Activated CD8-positive, alpha-beta memory T cell treated with anti-CD3 and anti-CD28 coated beads for 36 hours (primary cell): Measurements from ENCODE around the gene NT5C1A. TPM values are rescaled to one million over a fixed set of nuclear protein-coding genes. Genes with fewer than 3 reads are reported as not detected.

Experiments used
- CTCF ChIA-PET: fragments of 350-600 bp; sonication (Branson Sonifier 250); formaldehyde crosslinking; loops from one replicate; lab custom pipeline; 2021; ENCODE audit warnings: antibody characterized with exemption; lab: Charles Lee
- POLR2A ChIA-PET: fragments of 350-600 bp; sonication (Branson Sonifier 250); formaldehyde crosslinking; loops from one replicate; lab custom pipeline; 2021; ENCODE audit warnings: antibody characterized with exemption; lab: Charles Lee
- total RNA-seq, 2 experiments: library from RNA; stranded (reverse); gene quantifications; one replicate each; pipeline ENCODE4 v1.2.3, GENCODE V29; 2021

The NT5C1A gene
- total RNA-seq, 2 experiments from 2014 or later = not detected

DNA sequence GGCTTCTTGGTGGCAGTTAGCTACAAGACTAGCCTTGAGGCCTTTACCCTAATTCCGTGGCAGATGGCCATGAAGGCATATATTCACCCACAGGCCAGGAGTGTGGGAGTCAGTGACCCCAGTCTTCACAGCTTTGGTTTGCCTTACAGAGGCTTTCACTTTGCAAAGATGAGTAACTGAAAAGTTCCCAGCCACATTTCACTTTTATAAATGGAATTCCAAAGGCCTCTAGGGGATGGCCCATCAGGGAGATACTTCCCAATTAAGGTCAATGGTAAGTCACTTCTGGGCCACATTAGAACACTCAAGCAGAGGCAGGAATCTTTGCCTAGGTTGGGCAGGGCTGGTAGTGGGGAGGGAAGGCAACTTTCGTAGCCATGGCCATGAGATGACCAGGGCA is 19.4 kb downstream of the NT5C1A start:
- CTCF ChIA-PET = interaction anchor here (0.9 to 3.2 kb wide), 5 partner anchors 8 to 48 kb away, joined by 3 to 24 read pairs (median 3); no protein-coding TSS in a partner anchor
- POLR2A ChIA-PET = interaction anchor here (0.6 kb wide), 1 partner anchor 17 kb away, joined by 10 read pairs; no protein-coding TSS in a partner anchor

DNA sequence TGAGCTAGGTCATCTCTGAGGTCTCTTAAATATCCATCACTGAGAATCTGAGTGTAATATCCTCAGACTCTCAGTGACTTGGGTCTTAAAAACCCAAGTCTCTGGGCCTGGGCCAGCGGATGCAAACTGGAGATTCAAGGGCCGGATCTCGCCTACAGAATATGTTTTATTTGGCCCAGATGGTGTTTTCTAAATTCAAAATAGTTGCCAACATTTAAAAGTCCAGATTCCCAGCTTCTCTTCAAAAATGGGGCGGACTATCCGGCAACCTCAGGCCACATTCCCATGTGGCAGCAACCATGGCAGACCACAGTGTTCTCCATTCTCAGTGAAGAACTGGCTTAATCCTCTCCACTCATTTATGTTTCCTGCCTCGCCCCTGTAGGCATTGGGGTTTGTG is 19.8 kb downstream of the NT5C1A start:
- ChIA-PET CTCF (interaction anchor here (0.9 to 3.2 kb wide), 5 partner anchors 9 to 48 kb away, joined by 3 to 24 read pairs (median 3); no protein-coding TSS in a partner anchor), POLR2A (interaction anchor here (0.6 kb wide), 1 partner anchor 18 kb away, joined by 10 read pairs; no protein-coding TSS in a partner anchor)

DNA sequence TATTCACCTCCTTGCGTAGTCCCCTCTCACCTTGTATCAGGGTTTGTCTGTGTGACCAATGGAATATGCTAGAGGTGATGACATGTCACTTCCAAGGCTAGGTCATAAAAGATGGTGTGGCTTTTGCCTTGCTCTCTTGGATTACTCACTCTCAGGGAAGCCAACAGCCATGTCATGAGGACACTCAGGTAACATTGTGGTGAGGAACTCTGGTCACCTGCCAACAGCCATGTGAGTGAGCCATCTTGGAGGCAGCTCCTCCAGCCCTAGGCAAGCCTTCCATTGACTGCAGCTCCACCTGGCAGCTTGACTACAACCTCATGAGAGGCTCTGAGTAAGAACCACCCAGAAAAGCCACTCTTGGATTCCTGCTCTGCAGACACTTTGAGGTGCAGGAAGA is 21.5 kb downstream of the NT5C1A start:
- POLR2A ChIA-PET = no interaction called here
- CTCF ChIA-PET = no interaction called here

DNA sequence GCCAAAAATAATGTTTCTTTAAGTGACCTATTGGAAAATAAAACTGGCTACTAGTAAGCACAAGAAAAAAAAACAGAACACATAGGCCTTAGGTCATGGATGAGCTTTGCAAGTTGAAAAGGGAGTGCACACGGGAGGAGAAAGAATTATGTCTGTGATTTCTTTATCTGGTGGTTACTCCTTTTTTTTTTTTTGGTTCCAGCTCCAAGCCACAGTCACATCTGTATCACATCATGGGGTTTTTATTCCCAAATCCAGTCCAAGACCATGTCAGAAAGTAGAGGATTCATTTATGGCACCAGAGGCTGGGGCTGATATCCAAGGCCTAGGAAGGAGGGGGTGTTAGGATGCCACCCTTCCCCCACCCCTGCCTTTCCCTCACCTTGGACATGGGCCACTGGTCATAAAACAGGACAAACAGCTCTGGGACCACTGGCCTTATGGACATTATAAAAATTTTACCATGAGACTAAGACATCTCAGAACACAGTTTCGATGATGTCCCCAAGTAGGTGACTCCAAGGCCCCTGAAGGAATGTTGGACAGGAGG is 22.2 kb downstream of the NT5C1A start:
- ChIA-PET POLR2A (no interaction called here), CTCF (no interaction called here)

DNA sequence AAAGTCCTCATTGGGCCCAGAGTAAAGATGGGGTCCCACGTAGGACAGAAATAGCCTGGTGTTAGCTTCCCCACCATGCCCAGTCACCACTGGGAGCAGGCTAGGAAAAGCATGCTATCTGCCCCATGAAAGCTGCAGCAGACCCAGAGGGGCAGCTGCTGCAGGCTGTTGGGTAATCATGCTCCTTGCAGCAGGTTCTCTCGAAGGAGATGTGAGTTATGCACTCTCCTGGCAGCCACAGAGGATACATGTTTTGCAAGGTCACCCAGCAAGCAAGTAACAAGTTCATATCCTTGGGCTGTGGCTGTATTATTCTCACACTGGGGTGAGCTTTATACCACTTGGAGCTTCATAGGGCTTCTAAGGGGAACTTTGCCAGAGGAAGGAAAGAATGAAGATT is 23.4 kb downstream of the NT5C1A start:
- ChIA-PET POLR2A (no interaction called here), CTCF (interaction anchor here (0.6 to 2.4 kb wide), 5 partner anchors 10 to 151 kb away, joined by 3 to 18 read pairs (median 5); no protein-coding TSS in a partner anchor)

DNA sequence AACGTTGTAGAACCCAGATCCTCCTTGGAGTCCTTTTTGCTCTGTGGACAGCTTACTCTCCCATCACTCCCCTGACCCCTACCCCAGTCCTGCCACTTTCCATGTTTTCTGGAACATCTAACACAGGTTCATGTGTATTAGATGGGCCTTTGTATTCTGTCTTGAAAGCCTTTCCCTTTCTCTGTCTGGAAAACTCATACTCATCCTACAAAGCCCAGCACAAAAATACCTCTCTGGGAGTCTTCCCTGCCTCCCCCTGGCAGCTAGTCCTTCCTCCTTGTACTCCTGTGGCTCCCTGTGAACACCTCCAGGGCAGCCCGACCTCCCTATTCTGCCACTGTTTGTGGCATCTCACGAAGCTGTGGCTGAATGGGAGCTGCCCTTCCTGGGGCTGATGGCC is 24.7 kb downstream of the NT5C1A start:
- POLR2A ChIA-PET = no interaction called here

DNA sequence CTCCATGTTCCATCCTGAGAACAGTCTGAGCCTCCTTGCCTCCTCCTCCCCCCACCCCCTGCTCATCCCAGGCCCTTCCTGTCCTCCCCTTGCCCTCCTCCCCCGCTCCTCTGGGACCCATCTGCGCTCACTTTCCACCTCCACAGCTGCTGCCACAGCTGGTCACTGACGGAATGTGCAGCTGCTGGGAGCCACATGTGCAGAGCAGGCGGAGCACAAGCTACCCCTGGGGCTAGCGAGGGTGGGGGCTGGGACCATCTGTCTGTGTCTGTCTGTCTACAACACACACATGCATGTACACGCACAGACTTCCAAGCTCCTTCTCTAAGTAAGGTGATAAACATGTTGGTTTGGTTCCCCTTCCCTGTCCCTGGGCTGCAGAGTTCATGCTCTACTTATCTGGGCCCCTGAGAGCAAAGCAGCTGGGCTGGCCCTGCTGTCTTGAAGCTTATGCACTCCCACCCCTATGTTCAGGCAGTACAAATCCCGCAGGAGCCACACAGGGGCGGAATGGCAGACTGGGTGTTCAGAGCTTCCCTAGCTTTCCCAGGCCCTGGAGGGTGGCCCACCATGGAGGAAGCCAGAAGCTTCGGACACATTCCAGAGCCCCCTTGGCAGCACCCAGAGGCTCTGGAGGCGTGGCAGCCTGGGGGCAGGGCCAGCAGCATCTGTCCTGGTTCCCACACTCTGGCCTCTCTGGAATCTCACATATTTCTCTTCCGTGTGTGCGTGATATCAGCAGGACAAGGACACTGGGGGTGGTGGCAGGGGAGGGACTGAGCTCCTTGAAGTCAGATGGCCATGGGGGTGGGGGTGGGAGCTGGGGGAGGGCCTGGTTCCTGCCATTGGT is 25.4 kb downstream of the NT5C1A start:
- ChIA-PET POLR2A (no interaction called here), CTCF (interaction anchor here (1.0 to 2.4 kb wide), 2 partner anchors 19 to 40 kb away, joined by 4 to 18 read pairs; no protein-coding TSS in a partner anchor)

More for the DNA sequence above, 24.7 kb downstream of the NT5C1A start:
- CTCF ChIA-PET = interaction anchor here (1.0 to 2.4 kb wide), 5 partner anchors 11 to 73 kb away, joined by 3 to 18 read pairs (median 5); no protein-coding TSS in a partner anchor

DNA sequence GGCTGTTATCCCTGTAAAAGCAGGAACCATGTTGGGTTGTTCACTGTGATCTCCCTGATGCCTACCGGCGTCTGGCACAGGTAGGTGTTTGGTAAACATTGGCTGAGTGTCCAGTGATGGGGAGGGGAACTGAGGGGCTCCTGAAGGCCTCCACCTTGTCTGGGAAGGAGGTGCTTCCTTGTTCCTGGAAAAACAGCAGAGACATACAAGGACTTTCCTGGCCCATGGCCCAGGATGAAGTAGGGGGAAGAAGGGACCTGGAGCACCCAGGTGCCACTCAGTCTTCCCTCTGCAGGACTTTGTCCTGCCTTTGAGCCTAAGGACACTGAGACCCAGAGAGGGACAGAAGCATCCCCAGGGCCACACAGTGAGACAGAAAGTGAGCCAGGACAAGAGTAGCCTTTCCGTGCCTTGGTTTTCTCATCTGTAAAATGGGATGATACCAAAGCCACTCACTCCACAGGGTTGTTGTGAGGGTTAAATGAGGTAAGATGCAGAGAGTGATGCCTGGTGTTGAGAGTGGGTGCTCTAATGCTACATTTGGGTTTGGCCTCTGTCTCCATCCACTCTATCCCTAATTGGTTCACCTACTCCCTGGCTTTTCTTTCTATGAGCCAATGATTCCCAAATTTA is 26.4 kb downstream of the NT5C1A start:
- POLR2A ChIA-PET = no interaction called here
- CTCF ChIA-PET = no interaction called here

DNA sequence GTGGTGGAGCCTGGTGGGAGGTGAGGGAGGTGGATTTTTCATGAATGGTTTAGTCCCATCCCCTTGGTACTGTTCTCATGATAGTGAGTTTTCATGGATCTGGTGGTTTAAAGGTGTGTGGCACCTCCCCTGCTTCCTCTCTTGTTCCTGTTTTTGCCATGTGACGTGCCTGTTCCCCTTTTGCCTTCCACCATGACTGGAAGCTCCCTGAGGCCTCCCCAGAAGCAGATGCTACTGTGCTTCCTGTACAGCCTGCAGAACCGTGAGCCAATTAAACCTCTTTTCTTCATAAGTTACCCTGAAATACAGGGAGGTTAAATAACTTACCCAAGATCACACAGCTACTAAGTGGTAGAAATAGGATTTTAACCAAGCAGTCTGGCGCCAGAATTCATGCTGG is 28.2 kb downstream of the NT5C1A start:
- ChIA-PET POLR2A (no interaction called here), CTCF (interaction anchor here (1.4 to 2.0 kb wide), 4 partner anchors 8 to 37 kb away, joined by 3 to 7 read pairs (median 5); no protein-coding TSS in a partner anchor)

DNA sequence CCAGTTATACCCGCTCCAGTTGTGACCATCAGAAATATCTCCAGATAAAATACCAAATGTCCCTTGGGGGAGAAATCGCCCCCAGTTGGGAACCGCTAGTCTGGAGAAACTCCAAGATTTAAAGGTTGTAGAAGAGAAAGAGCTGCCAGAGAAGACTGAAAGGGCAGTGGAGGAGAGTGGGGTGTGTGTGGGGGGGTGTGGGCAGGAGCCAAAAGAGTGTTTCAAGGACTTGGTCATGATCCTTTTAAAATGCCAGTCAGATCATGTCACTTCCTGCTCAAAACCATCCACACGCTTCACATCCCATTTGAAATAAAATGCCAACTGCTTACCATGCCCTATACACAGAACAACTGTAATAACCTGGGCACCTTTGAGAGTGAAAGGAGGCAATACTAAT is 29.1 kb downstream of the NT5C1A start:
- ChIA-PET POLR2A (no interaction called here), CTCF (interaction anchor here (0.7 to 2.0 kb wide), 4 partner anchors 11 to 264 kb away, joined by 3 to 7 read pairs (median 5); no protein-coding TSS in a partner anchor)

DNA sequence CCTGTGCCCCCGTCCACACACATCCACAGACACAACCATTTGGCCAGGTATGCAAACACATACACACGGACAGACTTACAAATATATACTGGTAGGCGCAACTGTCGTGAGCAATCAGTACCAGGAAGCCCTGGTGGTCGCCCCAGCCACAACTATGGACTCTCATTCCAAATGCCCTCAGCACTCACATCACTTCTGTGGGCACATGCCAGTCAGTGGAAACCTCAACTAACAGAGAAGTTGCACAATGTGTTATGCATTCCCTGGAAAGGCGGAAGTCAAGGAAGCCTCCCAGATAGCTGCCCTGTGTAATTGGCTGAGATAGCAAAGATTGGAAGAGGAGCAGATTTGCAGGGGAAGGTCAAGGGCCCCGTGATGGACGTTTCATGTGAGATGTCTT is 31.0 kb downstream of the NT5C1A start:
- POLR2A ChIA-PET = no interaction called here
- CTCF ChIA-PET = interaction anchor here (1.7 to 1.8 kb wide), 2 partner anchors 17 to 35 kb away, joined by 5 to 11 read pairs; no protein-coding TSS in a partner anchor

DNA sequence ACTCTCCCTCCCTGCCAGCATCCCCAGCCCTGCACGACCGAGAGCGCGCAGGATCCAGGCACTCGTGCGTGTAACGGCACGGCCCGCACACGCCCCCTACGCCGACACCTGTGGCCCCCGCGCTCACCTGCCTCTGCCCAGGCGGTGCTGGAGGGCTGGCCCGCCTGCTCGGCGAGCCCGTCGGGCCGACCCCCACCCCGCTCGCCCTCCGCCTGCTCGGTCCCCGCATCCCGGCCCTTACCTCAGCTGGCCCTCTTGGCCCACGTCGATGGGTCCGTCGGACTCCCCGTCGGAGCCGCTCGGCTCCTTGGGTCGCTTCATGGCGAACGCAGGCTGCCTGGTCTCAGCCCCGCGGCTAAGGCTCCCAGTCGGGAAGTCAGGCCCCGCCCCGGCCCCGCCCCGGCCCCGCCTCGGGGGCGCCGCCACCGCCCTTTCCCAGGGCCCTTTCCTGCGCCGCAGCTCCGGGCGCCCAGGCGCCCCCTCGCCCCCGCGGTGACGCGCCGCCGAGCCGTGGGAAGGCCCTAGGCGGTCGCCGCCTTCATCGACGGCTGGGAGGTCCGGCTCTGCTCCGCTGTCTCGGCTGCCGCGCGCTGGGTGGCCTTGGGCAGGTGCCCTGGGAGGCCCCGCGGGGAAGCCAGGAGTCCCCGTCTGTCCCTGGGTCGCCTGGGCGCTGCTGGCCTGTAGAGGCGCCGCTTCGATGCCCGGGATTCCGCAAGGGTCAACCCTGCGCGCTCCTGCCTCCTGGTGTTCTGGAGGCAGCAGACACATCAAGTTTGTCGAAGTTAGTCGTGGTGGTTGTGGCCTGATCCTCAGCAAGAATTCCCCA is 32.4 kb downstream of the NT5C1A start, which contains the start of gene HEYL:
Gene HEYL (minus strand): TSS at position 339 of the 826 bp plus-strand sequence. CDS start 18 bp downstream, at position 321.
- CTCF ChIA-PET = interaction anchor here (0.5 to 1.7 kb wide), 3 partner anchors 14 to 80 kb away, joined by 3 to 7 read pairs (median 3); no protein-coding TSS in a partner anchor
- POLR2A ChIA-PET = no interaction called here

DNA sequence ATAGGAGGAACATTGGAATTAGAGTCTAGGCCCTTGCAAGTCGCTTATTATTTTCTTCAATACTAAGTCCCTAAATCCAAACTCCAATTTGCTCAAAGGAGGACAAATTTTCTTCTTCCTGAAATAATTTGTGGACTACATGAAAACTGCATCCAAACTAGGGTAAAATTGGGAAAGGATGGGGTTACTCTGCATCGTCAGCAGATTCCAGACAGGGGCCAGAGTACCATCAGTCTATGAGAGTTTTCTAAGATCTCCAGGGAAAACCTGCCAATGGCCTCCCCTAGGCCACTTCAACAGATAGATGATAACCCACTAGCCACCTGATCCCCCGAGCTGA is 33.0 kb downstream of the NT5C1A start:
- POLR2A ChIA-PET = no interaction called here
- CTCF ChIA-PET = interaction anchor here (1.0 to 1.7 kb wide), 3 partner anchors 15 to 35 kb away, joined by 3 to 7 read pairs (median 3); no protein-coding TSS in a partner anchor

DNA sequence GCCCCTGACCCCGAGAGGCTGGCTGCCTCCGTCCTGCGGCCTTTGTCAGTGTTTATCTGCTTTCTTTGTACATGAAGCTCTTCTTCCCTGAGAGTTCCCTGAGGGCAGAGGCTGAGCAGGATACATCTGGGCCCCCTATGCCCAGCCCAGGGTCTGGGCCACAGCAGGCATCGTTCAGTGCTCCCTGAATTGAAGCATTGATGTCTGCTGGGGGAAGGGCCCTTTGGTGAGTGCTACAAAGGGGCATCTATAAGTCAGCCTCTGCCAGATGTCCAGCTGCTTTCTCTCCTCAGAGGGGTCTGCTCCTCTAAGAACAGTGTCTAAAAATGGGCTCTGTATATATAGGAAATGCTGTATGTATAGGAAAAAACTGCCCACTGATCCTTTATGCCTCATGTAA is 34.5 kb downstream of the NT5C1A start:
- ChIA-PET POLR2A (interaction anchor here (0.5 kb wide), 1 partner anchor 15 kb away, joined by 3 read pairs; no protein-coding TSS in a partner anchor), CTCF (interaction anchor here (1.6 kb wide), 1 partner anchor 21 kb away, joined by 4 read pairs; no protein-coding TSS in a partner anchor)

DNA sequence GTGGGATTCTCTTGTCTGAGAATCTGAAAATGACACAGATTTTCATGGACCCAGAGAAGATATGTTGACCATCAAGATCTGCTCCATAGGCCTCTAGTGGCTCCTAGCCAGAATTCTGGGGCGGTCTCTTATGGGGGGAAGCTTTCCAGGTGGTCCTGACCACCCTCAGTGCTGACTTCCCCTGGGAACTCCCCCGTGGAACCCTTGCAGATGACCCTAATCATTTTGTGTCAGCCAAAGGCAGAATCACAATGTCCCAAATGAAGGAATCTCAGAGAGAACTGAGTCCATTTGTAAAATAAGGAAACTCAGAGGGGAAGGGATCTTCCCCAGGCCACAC is 36.1 kb downstream of the NT5C1A start:
- POLR2A ChIA-PET = no interaction called here
- CTCF ChIA-PET = interaction anchor here (1.1 kb wide), 1 partner anchor 8 kb away, joined by 3 read pairs; no protein-coding TSS in a partner anchor

DNA sequence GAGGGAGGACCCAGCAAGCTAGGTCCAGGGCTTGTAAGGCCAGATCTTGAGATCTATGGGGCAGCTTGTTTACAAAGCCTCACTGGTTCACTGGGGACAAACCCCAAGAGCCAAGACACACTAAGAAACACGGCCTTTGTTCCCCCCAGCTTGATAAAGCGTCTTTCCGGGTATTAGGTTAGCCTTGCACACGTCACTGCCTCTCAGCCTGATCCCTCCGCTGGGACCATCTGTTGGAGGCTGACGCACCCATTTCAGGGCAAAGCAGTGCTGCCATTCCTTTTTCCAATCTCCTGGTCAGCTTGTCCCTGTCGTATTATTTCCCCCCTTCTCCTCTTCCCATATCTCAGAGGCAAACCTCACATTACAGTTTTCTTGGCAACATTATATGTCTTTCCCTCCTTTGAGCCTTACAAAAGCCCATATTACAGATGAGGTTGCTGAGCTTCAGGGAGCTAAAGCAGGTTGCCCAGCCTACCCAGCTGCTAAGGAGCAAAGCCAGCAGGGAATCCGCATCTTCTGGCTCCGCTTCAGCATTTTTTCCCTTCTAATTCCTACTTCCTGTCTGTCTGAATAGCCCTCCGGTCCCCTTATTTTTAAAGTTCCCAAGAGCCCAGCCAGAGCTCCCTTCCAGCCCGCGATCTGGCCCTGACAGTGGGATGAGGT is 36.6 kb downstream of the NT5C1A start:
- POLR2A ChIA-PET = no interaction called here
- CTCF ChIA-PET = interaction anchor here (0.6 to 1.1 kb wide), 3 partner anchors 9 to 55 kb away, joined by 3 to 4 read pairs (median 3); no protein-coding TSS in a partner anchor

DNA sequence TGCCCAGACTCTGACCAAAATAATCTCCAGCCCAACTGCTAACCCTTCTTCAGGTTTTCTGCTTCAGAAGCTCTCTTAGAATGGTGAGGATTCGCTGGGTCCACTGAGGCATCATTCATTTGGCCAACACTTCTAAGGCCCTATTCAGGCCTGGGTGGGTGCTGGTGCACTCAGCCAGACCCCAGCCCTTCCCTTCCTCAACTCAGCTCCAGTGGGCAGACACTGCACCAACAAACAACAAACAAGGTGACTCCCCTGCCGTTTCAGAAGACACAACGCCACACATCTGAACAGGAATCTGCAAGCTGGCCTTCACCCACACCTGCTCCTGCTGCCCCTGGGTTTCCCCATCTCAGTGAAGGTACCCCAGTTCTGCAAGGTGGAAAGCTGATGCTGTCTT is 38.5 kb downstream of the NT5C1A start:
- ChIA-PET POLR2A (no interaction called here), CTCF (interaction anchor here (0.8 to 2.0 kb wide), 2 partner anchors 20 to 24 kb away, joined by 3 to 6 read pairs; no protein-coding TSS in a partner anchor)
